C4-2B (cell line): ENCODE results near the gene MASTL.

ENCODE experiments used
- ZFX ChIP-seq: fragments of 450-650 bp; IDR thresholded peaks from 2 replicates; pipeline ENCODE4 v1.6.1; 2017
- TF ChIP-seq, protein P1 (sequence below): fragments of 450-650 bp; conservative IDR thresholded peaks from 2 replicates; pipeline ENCODE4 v1.5.1; 2017; ENCODE audit warnings: mild to moderate bottlenecking

DNA sequence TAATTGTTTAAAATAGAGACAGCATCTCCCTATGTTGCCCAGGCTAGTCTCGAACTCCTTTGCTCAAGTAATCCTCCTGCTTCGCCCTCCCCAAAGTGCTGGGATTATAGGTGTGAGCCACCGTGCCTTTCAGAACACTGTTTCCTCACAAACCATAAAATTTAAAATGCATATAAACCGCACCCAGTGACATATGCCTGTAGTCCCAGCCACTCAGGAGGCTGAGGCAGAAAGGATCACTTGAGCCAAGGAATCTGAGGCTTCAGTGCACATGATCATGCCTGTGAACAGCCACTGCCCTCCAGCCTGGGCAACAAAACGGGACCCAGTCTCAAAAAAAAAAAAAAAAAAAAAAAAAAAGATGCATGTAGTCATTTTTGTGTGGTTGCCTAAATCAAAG is 48.7 kb downstream of the MASTL start:
- TF ChIP-seq, protein P1, sequence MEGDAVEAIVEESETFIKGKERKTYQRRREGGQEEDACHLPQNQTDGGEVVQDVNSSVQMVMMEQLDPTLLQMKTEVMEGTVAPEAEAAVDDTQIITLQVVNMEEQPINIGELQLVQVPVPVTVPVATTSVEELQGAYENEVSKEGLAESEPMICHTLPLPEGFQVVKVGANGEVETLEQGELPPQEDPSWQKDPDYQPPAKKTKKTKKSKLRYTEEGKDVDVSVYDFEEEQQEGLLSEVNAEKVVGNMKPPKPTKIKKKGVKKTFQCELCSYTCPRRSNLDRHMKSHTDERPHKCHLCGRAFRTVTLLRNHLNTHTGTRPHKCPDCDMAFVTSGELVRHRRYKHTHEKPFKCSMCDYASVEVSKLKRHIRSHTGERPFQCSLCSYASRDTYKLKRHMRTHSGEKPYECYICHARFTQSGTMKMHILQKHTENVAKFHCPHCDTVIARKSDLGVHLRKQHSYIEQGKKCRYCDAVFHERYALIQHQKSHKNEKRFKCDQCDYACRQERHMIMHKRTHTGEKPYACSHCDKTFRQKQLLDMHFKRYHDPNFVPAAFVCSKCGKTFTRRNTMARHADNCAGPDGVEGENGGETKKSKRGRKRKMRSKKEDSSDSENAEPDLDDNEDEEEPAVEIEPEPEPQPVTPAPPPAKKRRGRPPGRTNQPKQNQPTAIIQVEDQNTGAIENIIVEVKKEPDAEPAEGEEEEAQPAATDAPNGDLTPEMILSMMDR, result no peak
- TF ChIP-seq ZFX, result no peak
